ENCODE measurements around the gene SLC16A4. TPM values are rescaled to one million over a fixed set of nuclear protein-coding genes. Genes with fewer than 3 reads are reported as not detected.
A peak's percentile ranks its signal among the peaks of the same experiment; 100 is the strongest.
"Not testable (repeated sequence)": the region's sequence is repeated elsewhere in the genome, so short reads cannot be mapped to it uniquely, and the experiment has no call there.

Gene SLC16A4
- total and polyA plus RNA-seq, 12 donors, result 1.1 to 15.7 (median 4.8) TPM

DNA sequence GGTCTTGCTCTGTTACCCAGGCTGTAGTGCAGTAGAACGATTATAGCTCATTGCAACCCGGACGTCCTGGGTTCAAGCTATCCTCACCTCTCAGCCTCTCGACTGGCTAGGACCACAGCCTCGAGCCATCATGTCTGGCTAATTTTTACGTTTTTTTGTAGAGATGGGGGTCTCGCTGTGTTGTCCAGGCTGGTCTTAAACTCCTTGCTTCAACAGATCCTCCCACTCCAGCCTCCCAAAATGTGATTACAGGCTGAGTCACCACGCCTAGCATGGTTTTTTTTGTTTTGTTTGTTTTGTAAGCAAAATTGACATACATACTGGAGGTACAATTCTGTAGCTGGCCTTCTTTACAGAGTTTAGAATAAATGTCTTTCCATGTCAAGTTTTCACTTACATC lies 17.7 kb upstream of the SLC16A4 start:
- peak overlapping the region in 1 of 4 donors; percentile 95 for H3K4me3 ChIP-seq
- WGBS, 4 donors, result 87 to 93% (median 89%) methylated on average over 8 of the region's 8 CpGs
- no peaks in the 10 kb centered on the region for H3K9me3 ChIP-seq (replicated peaks in 1 of 3)
- no peaks in the 10 kb centered on the region for H3K27me3 ChIP-seq
- no peak overlapping the region for H3K27ac ChIP-seq
- H3K4me1 ChIP-seq (replicated peaks in 1 of 2), result peaks cover 0 to 20% of the 10 kb centered on the region in 2 donors
- TF ChIP-seq POLR2A (IDR thresholded peaks at IDR 0.05), result no peak
- TF ChIP-seq, protein P1, sequence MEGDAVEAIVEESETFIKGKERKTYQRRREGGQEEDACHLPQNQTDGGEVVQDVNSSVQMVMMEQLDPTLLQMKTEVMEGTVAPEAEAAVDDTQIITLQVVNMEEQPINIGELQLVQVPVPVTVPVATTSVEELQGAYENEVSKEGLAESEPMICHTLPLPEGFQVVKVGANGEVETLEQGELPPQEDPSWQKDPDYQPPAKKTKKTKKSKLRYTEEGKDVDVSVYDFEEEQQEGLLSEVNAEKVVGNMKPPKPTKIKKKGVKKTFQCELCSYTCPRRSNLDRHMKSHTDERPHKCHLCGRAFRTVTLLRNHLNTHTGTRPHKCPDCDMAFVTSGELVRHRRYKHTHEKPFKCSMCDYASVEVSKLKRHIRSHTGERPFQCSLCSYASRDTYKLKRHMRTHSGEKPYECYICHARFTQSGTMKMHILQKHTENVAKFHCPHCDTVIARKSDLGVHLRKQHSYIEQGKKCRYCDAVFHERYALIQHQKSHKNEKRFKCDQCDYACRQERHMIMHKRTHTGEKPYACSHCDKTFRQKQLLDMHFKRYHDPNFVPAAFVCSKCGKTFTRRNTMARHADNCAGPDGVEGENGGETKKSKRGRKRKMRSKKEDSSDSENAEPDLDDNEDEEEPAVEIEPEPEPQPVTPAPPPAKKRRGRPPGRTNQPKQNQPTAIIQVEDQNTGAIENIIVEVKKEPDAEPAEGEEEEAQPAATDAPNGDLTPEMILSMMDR (IDR thresholded peaks at IDR 0.05), result no peak
- intact Hi-C loops (cut with DNase I), result loop anchor here (10.0 kb wide), 1 partner anchor 64 kb away; no protein-coding TSS in a partner anchor
- H3K36me3 ChIP-seq (replicated peaks in 1 of 2), result peaks cover 0 to 23% of the 10 kb centered on the region in 2 donors
- DNase-seq, result no peak

DNA sequence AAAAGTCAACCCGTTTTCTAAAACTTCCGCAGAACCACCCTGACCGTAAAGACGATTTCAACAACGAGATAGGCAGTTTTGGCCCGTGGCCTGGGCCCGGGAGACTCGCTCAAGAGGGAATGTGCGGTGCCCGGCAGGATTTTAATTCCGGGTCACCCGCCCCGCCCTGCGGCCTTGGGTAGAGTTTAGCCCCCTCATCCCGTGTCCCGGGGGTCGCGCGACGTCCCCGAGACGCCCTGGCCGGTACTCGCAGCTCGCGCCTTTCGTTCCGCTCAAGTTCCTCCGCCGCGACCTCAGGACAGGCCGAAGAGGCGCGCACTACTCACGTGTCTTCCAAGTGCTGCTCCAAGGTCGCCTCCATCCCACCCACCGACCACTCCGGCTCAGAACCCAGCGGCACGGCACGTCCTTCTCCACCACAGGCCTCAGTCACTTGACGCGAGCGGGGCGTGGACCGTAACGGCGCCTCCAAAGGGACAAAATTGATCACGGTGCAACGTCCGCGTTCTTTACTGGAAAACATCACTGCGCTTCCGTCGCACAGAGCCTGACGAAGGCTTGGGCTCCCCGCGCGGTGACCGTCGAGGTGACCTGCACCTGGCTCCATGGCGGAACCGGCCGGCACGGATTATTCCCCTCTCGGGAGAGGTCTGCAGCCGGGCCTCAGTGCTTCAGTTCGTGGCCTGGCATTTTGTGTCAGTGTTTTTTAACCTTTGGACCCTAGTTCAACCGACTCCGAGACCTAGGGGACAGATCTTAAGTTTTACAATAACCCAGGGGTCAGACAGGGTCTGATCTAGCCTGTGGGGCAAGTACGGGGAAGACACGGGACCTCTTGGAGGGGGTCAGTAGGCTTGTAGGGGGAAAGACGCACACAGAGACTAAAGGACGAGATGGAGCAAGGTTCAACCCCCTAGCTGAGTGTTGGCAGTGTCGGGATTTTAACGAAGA lies 16.7 kb upstream of the SLC16A4 start, which contains the start of gene LAMTOR5:
LAMTOR5 (minus strand) TSS at position 435 of the 951 bp plus-strand sequence; CDS start at position 361, 74 bp downstream.
- H3K36me3 ChIP-seq (replicated peaks in 1 of 2), result peaks cover 0 to 33% of the 10 kb centered on the region in 2 donors
- peak within 1 kb of the TSS; percentile 15 to 98 (median 87) for H3K27ac ChIP-seq
- H3K27me3 ChIP-seq, result no peaks in the 10 kb centered on the region
- peak; percentile 94 to 98 (median 95) for DNase-seq
- TF ChIP-seq, protein P1 (IDR thresholded peaks at IDR 0.05), result peak in 4 of 6 experiments; percentile 4 to 25 (median 10)
- TF ChIP-seq POLR2A (IDR thresholded peaks at IDR 0.05), result peak; percentile 35 to 82
- intact Hi-C loops (cut with DNase I), result loop anchor here (10.0 kb wide), 1 partner anchor 63 kb away; no protein-coding TSS in a partner anchor
- peaks cover 0 to 20% of the 10 kb centered on the region in 2 donors for H3K4me1 ChIP-seq (replicated peaks in 1 of 2)
- no peaks in the 10 kb centered on the region for H3K9me3 ChIP-seq (replicated peaks in 1 of 3)
- WGBS, 4 donors, result 1 to 2% (median 1%) methylated on average over 39 to 76 of the region's 76 CpGs
- peak within 1 kb of the TSS; percentile 1 to 95 (median 53) for H3K4me3 ChIP-seq

DNA sequence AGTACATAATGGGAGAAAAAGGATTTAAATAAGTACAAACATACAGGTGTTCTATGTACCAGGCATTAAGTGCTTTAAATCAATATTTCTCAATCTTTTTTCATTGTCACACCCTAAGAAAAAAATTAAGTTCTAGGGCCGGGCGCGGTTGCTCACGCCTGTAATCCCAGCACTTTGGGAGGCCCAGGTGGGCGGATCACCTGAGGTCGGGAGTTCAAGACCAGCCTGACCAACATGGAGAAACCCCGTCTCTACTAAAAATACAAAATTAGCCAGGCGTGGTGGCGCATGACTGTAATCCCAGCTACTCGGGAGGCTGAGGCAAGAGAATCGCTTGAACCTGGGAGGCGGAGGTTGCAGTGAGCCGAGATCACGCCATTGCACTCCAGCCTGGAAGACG lies 15.6 kb upstream of the SLC16A4 start:
- H3K27me3 ChIP-seq; H3K9me3 ChIP-seq (replicated peaks in 1 of 3); DNase-seq: not testable (repeated sequence)
- Histone ChIP-seq H3K36me3 (replicated peaks in 1 of 2) (peaks cover 0 to 44% of the 10 kb centered on the region in 2 donors), H3K27ac (peak overlapping the region in 3 of 5 donors; percentile 87 to 98 (median 95)), H3K4me1 (replicated peaks in 1 of 2) (peaks cover 0 to 20% of the 10 kb centered on the region in 2 donors), H3K4me3 (peak overlapping the region in 2 of 4 donors; percentile 63 to 95)
- WGBS, 4 donors, result 80 to 84% (median 83%) methylated on average over 15 of the region's 15 CpGs
- intact Hi-C loops (cut with DNase I), result loop anchor here (10.0 kb wide), 1 partner anchor 62 kb away; no protein-coding TSS in a partner anchor

DNA sequence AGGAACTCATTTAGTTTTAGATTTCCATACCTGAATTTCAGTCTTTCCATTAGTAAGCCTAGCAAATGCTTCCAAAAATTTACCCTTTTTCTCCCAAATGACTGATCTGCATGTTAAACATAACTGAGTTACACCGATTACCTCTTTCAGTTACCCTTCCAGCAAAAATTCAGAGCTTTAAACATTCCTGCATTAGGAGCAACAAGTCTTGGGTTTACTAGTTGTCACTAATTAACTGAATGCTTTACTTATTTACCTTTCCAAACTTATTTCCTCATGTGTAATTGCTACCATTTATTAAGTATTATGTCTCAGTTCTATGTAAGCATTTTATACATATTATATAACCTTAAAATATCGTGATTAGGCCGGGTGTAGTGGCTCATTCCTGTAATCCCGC lies 13.6 kb upstream of the SLC16A4 start:
- Histone ChIP-seq H3K4me1 (replicated peaks in 1 of 2) (peaks cover 0 to 20% of the 10 kb centered on the region in 2 donors), H3K9me3 (replicated peaks in 1 of 3) (no peaks in the 10 kb centered on the region), H3K27me3 (no peaks in the 10 kb centered on the region), H3K27ac (no peak overlapping the region), H3K4me3 (no peak overlapping the region), H3K36me3 (replicated peaks in 1 of 2) (peaks cover 0 to 63% of the 10 kb centered on the region in 2 donors)
- TF ChIP-seq POLR2A (IDR thresholded peaks at IDR 0.05), result no peak
- TF ChIP-seq, protein P1 (IDR thresholded peaks at IDR 0.05), result no peak
- DNase-seq, result no peak
- WGBS, 4 donors, result 86 to 95% (median 93%) methylated on average over 4 of the region's 4 CpGs
- intact Hi-C loops (cut with DNase I), result loop anchor here (10.0 kb wide), 1 partner anchor 60 kb away; no protein-coding TSS in a partner anchor
